NCI-H1092 treated with DMSO at 0.1 percent for 48 hours (cell line): ENCODE data around the gene TOGARAM2.
"Not testable (repeated sequence)": the region's sequence is repeated elsewhere in the genome, so short reads cannot be mapped to it uniquely, and the experiment has no call there.

ENCODE experiments used
- DNase-seq: peaks from one replicate; lab custom pipeline; 2025; lab: John Stamatoyannopoulos, UW

The TOGARAM2 gene

GRCh38 chr2:28977176-28977875 lies 3.8 kb upstream of the TOGARAM2 start:
- no peak for DNase-seq

- not testable (repeated sequence) for DNase-seq
Observed at GRCh38 chr2:28978001-28978400, 3.1 kb upstream of the TOGARAM2 start.

- DNase-seq, result no peak
Observed at GRCh38 chr2:28978606-28979005, 2.5 kb upstream of the TOGARAM2 start.

GRCh38 chr2:28979041-28979440 lies 2.1 kb upstream of the TOGARAM2 start:
- DNase-seq, result no peak

- DNase-seq, result no peak
Observed at GRCh38 chr2:28979576-28980366, 1.3 kb upstream of the TOGARAM2 start.

GRCh38 chr2:28980368-28981015 lies 606 bp upstream of the TOGARAM2 start:
- DNase-seq, result no peak

GRCh38 chr2:28981620-28982376 lies 700 bp downstream of the TOGARAM2 start:
- DNase-seq, result no peak

- DNase-seq, result no peak
Observed at GRCh38 chr2:28982381-28982950, 1.4 kb downstream of the TOGARAM2 start.

GRCh38 chr2:28986429-28986828 lies 5.3 kb downstream of the TOGARAM2 start:
- DNase-seq, result no peak

GRCh38 chr2:28989973-28990372 lies 8.9 kb downstream of the TOGARAM2 start:
- DNase-seq, result no peak

GRCh38 chr2:28990445-28990844 lies 9.3 kb downstream of the TOGARAM2 start:
- DNase-seq, result no peak

GRCh38 chr2:28991021-28991420 lies 9.9 kb downstream of the TOGARAM2 start:
- DNase-seq, result no peak

GRCh38 chr2:28991460-28991859 lies 10.4 kb downstream of the TOGARAM2 start:
- DNase-seq, result no peak

- DNase-seq, result no peak
Observed at GRCh38 chr2:28993206-28993960, 12.3 kb downstream of the TOGARAM2 start.

GRCh38 chr2:28994074-28994473 lies 13.0 kb downstream of the TOGARAM2 start:
- DNase-seq, result no peak

GRCh38 chr2:28994679-28995078 lies 13.6 kb downstream of the TOGARAM2 start:
- no peak for DNase-seq

GRCh38 chr2:28995765-28996750 lies 15.0 kb downstream of the TOGARAM2 start:
- no peak for DNase-seq

GRCh38 chr2:28997237-28997846 lies 16.2 kb downstream of the TOGARAM2 start:
- no peak for DNase-seq
